Neutrophil (primary cell): ENCODE data around the gene RHBDL1.
"Not testable (repeated sequence)": the region's sequence is repeated elsewhere in the genome, so short reads cannot be mapped to it uniquely, and the experiment has no call there.

ENCODE experiments used
- H3K27ac ChIP-seq: fragments of 200-600 bp; sonication (generic); 2 replicates; pipeline ENCODE4 v1.5.1; 2016; ENCODE audit warnings: mild to moderate bottlenecking, moderate library complexity
- H3K27me3 ChIP-seq: fragments of 200-600 bp; sonication (generic); 2 replicates; pipeline ENCODE4 v1.6.0; 2016; ENCODE audit warnings: mild to moderate bottlenecking
- H3K36me3 ChIP-seq: fragments of 200-600 bp; sonication (generic); 2 replicates; pipeline ENCODE4 v1.5.1; 2017
- H3K4me1 ChIP-seq, 2 experiments: fragments of 200-600 bp in 1 of 2; sonication (generic) in 1 of 2; 1 replicate in 1 of 2; 2 replicates in 1 of 2; pipeline versions ENCODE4 v1.5.1 to v1.6.1; 2013 to 2016; ENCODE audit warnings: low read depth in 1 of 2, low read length in 1 of 2, mild to moderate bottlenecking in 1 of 2, moderate library complexity in 1 of 2; ENCODE audit not compliant: control insufficient read depth in 1 of 2, insufficient read depth in 1 of 2
- H3K4me3 ChIP-seq, 2 experiments: fragments of 200-600 bp in 1 of 2; sonication (generic) in 1 of 2; 1 replicate in 1 of 2; 2 replicates in 1 of 2; pipeline ENCODE4 v1.5.1; 2013 to 2016; ENCODE audit warnings: low read depth in 1 of 2, low read length in 1 of 2, mild to moderate bottlenecking in 1 of 2, moderate library complexity in 1 of 2
- H3K9me3 ChIP-seq: fragments of 200-600 bp; sonication (generic); 2 replicates; pipeline ENCODE4 v1.5.1; 2016
- TF ChIP-seq, protein P1 (sequence below): fragments of 200-600 bp; sonication (generic); IDR thresholded peaks from 2 replicates; pipeline ENCODE4 v1.5.1; 2016; ENCODE audit warnings: antibody characterized with exemption

RHBDL1 gene

DNA sequence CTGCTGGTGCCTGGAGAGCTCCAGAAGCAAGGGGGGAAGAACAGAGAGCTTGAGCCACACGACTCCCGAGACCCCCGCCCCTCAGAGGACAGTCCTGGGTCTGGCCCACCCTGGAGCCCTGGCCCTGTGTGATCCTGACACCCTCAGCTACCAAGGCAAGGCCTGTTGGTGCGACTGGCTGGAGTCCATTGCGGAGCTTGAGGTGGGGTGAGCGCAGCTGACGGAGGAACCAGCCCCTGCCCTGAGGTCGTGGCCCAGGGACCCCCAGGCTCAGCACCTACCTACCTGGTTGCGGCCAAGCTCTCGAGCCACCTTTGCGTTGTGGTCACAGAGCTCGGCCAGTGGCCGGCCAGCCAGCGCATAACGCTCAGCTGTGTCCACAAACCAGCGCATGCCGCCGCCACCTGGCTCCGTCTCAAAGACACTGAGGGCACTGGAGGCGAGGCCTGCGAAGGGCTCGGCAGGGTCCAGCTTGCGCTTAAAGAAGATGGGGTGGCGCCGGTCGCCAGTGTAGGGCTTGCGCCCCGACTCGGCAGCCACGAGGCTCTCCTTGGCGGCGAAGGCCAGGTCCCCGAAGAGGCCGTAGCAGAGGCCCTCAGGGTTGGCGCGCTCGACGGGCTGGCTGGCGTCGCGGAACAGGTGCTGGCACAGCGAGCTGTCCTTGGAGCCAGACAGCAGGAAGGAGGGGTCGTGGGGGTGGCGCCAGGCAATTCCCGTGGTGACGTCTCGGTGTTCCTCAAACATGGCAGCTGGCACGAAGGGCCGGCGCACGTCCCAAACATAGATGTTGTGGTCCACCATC, 11.2 kb downstream of the RHBDL1 start:
- H3K36me3 ChIP-seq: peaks cover 19% of the 10 kb centered on the region
- peaks cover 30 to 43% of the 10 kb centered on the region in 2 experiments for H3K4me1 ChIP-seq
- no peak overlapping the region for H3K27ac ChIP-seq
- peaks cover 11% of the 10 kb centered on the region for H3K27me3 ChIP-seq
- no peaks in the 10 kb centered on the region for H3K9me3 ChIP-seq
- TF ChIP-seq, protein P1, sequence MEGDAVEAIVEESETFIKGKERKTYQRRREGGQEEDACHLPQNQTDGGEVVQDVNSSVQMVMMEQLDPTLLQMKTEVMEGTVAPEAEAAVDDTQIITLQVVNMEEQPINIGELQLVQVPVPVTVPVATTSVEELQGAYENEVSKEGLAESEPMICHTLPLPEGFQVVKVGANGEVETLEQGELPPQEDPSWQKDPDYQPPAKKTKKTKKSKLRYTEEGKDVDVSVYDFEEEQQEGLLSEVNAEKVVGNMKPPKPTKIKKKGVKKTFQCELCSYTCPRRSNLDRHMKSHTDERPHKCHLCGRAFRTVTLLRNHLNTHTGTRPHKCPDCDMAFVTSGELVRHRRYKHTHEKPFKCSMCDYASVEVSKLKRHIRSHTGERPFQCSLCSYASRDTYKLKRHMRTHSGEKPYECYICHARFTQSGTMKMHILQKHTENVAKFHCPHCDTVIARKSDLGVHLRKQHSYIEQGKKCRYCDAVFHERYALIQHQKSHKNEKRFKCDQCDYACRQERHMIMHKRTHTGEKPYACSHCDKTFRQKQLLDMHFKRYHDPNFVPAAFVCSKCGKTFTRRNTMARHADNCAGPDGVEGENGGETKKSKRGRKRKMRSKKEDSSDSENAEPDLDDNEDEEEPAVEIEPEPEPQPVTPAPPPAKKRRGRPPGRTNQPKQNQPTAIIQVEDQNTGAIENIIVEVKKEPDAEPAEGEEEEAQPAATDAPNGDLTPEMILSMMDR: no peak
- no peak overlapping the region for H3K4me3 ChIP-seq

DNA sequence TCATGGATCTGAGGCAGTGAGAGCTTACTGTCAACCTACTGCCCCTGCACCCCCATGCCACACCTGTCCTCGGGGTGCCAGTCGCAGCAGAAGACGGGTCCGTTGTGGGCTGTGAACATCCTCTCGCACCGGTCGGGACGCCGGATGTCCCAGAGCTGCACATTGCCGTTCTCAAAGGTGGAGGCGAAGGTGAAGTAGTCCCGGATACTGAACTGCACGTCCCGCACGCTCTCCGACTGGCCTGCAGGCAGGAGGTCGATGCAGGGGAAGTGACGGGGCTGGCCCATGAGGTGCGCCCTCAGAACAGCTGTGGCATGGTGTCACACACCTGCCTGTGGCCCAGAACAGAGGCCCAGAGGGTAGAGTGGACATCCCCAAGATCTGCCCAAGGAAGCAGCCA, 12.0 kb downstream of the RHBDL1 start:
- Histone ChIP-seq H3K4me3 (no peak overlapping the region), H3K9me3 (no peaks in the 10 kb centered on the region), H3K27ac (no peak overlapping the region), H3K27me3 (peaks cover 19% of the 10 kb centered on the region), H3K36me3 (peaks cover 10% of the 10 kb centered on the region), H3K4me1 (peaks cover 27 to 37% of the 10 kb centered on the region in 2 experiments)
- TF ChIP-seq, protein P1: no peak

DNA sequence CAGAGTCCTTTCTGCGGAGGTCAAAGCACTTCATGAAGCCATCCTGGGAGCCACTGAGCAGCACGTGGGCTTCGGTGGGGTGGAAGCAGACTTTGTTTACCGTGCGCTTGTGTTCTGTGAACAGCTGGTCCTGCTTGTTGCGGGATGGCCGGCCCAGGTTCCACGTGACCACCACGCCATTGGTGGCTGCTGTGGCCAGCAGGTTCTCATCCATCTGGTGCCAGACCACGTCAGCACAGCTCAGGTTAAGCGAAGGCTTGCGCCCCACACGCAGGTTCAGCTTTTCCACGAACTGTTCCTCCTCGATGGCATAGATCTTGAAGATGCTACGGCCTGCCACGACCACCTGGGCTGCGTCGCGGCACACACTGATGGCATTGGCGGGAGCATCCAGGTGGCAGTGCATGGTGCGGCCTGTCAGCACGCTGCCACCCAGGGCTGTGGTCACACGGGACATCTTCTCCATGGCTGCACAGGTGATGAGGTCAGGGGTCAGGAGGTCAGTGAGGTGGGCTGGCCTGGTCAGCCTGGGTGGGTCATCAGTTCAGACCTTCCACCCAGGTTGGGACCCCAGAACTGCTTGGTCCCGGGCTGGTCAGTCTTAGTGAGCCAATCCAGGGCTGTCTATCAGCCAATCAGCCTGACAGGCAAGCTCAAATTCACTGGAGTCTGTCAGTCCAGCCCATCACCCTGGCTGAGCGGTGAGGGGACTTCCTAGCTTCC, 13.9 kb downstream of the RHBDL1 start:
- peak overlapping the region; percentile 76 to 85 for H3K4me3 ChIP-seq
- H3K36me3 ChIP-seq: peaks cover 6% of the 10 kb centered on the region
- peaks cover 38% of the 10 kb centered on the region for H3K27me3 ChIP-seq
- peak overlapping the region; percentile 80 for H3K27ac ChIP-seq
- no peaks in the 10 kb centered on the region for H3K9me3 ChIP-seq
- TF ChIP-seq, protein P1: no peak
- peaks cover 17 to 30% of the 10 kb centered on the region in 2 experiments for H3K4me1 ChIP-seq

DNA sequence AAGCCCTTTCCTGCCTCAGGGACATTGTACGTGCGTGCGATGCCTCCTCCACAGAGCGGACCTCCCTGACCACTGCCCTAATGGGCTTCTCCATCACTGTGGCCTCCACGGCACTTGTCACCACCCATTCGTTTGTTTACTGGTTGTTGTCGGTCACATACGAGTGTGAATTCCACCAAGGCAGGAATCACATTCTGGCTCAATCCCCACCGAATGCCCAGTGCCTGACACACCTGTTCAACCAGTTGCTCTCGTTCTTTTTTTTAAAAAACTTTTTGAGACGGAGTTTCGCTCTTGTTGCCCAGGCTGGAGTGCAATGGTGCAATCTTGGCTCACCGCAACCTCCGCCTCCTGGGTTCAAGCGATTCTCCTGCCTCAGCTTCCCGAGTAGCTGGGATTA, 15.8 kb downstream of the RHBDL1 start:
- not testable (repeated sequence) for H3K27ac ChIP-seq, H3K9me3 ChIP-seq, H3K36me3 ChIP-seq, H3K4me3 ChIP-seq
- Histone ChIP-seq H3K4me1 (peaks cover 18 to 31% of the 10 kb centered on the region in 2 experiments), H3K27me3 (peaks cover 57% of the 10 kb centered on the region)

DNA sequence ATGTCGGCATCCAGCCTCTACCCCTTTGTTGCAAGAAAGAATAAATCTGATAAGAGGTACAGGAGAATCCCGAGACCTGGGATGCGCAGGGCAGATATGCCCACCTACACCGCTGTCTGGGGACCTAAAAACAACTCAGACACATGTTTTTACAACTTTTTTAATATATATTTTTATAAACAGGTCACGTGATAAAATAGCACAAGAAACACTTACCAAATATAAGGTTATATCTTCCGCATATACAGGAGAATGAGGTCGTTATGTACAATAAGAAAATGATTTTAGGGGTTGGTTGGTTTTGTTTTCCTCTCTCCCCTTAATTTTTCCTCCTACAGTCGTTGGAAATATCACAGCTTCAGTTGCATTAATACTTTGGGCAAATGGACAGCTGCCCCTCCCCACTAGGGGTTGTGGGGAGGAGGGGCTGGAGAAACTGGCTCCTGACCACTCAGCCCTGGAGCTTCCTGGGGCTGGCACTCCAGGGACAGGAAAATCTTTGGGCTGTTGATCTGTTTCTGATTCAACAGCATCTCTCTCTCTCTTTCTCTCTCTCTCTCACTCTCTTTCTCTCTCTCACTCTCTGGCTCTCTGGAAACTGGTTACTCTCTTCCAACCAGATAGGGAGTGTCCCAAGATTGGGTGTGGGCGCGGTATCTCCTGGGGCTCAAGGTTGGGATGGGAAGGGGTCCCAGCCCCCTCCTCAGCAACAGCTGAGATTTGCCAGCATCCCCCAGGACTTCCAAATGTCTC, 17.1 kb downstream of the RHBDL1 start:
- Histone ChIP-seq H3K4me1 (peaks cover 18 to 31% of the 10 kb centered on the region in 2 experiments), H3K4me3 (no peak overlapping the region), H3K27me3 (peaks cover 70% of the 10 kb centered on the region), H3K27ac (no peak overlapping the region), H3K9me3 (no peaks in the 10 kb centered on the region), H3K36me3 (no peaks in the 10 kb centered on the region)
- TF ChIP-seq, protein P1: no peak
